T-helper 1 cell (primary cell): ENCODE measurements around the gene COPZ2.
"Not testable (repeated sequence)": the region's sequence is repeated elsewhere in the genome, so short reads cannot be mapped to it uniquely, and the experiment has no call there.

Experiments used
- DNase-seq, 5 donors: peaks; one replicate each; pipeline ENCODE4 v3.0.0-alpha.2; 2012 to 2020

COPZ2 gene

GRCh38 chr17:48003417-48004151 is 34.0 kb downstream of the COPZ2 start:
- no peak for DNase-seq

- DNase-seq, result no peak
These were observed 34.6 kb downstream of the COPZ2 start for GRCh38 chr17:48002916-48003416.

GRCh38 chr17:48002266-48002915 is 35.2 kb downstream of the COPZ2 start:
- DNase-seq, result no peak

- DNase-seq, result not testable (repeated sequence)
These were observed 35.9 kb downstream of the COPZ2 start for GRCh38 chr17:48001657-48002056.

- DNase-seq, result no peak
These were observed 36.4 kb downstream of the COPZ2 start for GRCh38 chr17:48001197-48001596.

- no peak for DNase-seq
These were observed 38.0 kb downstream of the COPZ2 start for GRCh38 chr17:47999582-47999981.

- DNase-seq, result no peak
These were observed 39.6 kb downstream of the COPZ2 start for GRCh38 chr17:47998044-47998443.

GRCh38 chr17:47997586-47997985 is 40.0 kb downstream of the COPZ2 start:
- DNase-seq, result no peak

GRCh38 chr17:47996201-47996600 is 41.4 kb downstream of the COPZ2 start:
- no peak for DNase-seq

GRCh38 chr17:47995241-47995935 is 42.2 kb downstream of the COPZ2 start:
- DNase-seq, result no peak

- DNase-seq, result no peak
These were observed 42.9 kb downstream of the COPZ2 start for GRCh38 chr17:47994724-47995123.

- no peak for DNase-seq
These were observed 43.6 kb downstream of the COPZ2 start for GRCh38 chr17:47993964-47994363.

- no peak for DNase-seq
These were observed 44.5 kb downstream of the COPZ2 start for GRCh38 chr17:47993031-47993564.

- no peak for DNase-seq
These were observed 45.4 kb downstream of the COPZ2 start for GRCh38 chr17:47992216-47992615.

GRCh38 chr17:47990962-47991731 is 46.5 kb downstream of the COPZ2 start:
- DNase-seq, result no peak

- no peak for DNase-seq
These were observed 47.9 kb downstream of the COPZ2 start for GRCh38 chr17:47989700-47990099.

GRCh38 chr17:47989159-47989558 is 48.4 kb downstream of the COPZ2 start:
- no peak for DNase-seq

- DNase-seq, result not testable (repeated sequence)
These were observed 49.2 kb downstream of the COPZ2 start for GRCh38 chr17:47988445-47988844.

- no peak for DNase-seq
These were observed 50.3 kb downstream of the COPZ2 start for GRCh38 chr17:47987240-47987835.

GRCh38 chr17:47986520-47986919 is 51.1 kb downstream of the COPZ2 start:
- DNase-seq, result no peak

- DNase-seq, result no peak
These were observed 53.9 kb downstream of the COPZ2 start for GRCh38 chr17:47983492-47984223.
